ENCODE results near the gene WNK1. TPM values are rescaled to one million over a fixed set of nuclear protein-coding genes. Genes with fewer than 3 reads are reported as not detected.

The WNK1 gene
- total and polyA plus RNA-seq, 2 of the 8 experiments (the other 6 are each of a cell fraction or from before 2014, with no cell fraction given) = 88.2 to 157 TPM

- Histone ChIP-seq H2BK15ac (ENCODE audit: low read length) (no peak overlapping the region), H3K18ac (ENCODE audit: extremely low read depth, low read length) (no peak overlapping the region), H3K14ac (ENCODE audit: insufficient read length) (no peak overlapping the region), H3K4me3 (ENCODE audit: extremely low read depth in 1 of 4, insufficient read depth in 2 of 4, low read depth in 3 of 4, low read length in 4 of 4) (no peak overlapping the region), H3K9me3 (ENCODE audit: insufficient read depth in 2 of 2, low read depth in 1 of 2, low read length in 1 of 2) (no peaks in the 10 kb centered on the region), H3K9ac (replicated peaks in 1 of 4; ENCODE audit: extremely low read depth in 1 of 4, low read depth in 3 of 4, low read length in 3 of 4) (no peak overlapping the region), H2BK12ac (ENCODE audit: low read depth, low read length) (no peak overlapping the region), H4K8ac (ENCODE audit: extremely low read depth, insufficient read depth, low read length) (no peak overlapping the region), H2AK5ac (ENCODE audit: low read depth, low read length) (no peak overlapping the region), H4K91ac (replicated peaks; ENCODE audit: insufficient read length, low read length) (no peak overlapping the region), H4K5ac (ENCODE audit: insufficient read length, low read depth, low read length) (no peak overlapping the region), H3K23ac (ENCODE audit: insufficient read length) (no peak overlapping the region), H2AFZ (ENCODE audit: low read length) (no peak overlapping the region), H3K36me3 (ENCODE audit: control insufficient read depth in 2 of 4, insufficient read depth in 4 of 4, low read length in 3 of 4) (no peaks in the 10 kb centered on the region), H4K20me1 (replicated peaks in 1 of 2; ENCODE audit: control insufficient read depth in 1 of 2, insufficient read depth in 2 of 2, low read length in 2 of 2) (peaks cover 4 to 6% of the 10 kb centered on the region in 2 experiments), H3K79me2 (ENCODE audit: control insufficient read depth in 1 of 2, insufficient read depth in 2 of 2, low read length in 2 of 2) (peaks cover 3 to 94% of the 10 kb centered on the region in 2 experiments; a peak in 3 of 4 replicates), H2BK5ac (ENCODE audit: low read depth, low read length) (no peak overlapping the region), H3K4me1 (replicated peaks in 1 of 4; ENCODE audit: control insufficient read depth in 3 of 4, insufficient read depth in 4 of 4, low read length in 3 of 4) (0 out of 7 replicates have a peak, but pooled peaks cover 0 to 3% (median 0%) of the 10 kb centered on the region in 4 experiments), H2BK120ac (replicated peaks; ENCODE audit: low read depth, low read length) (no peak overlapping the region), H3K4ac (replicated peaks; ENCODE audit: insufficient read length, low read depth, low read length) (no peak overlapping the region), H3K27me3 (replicated peaks in 1 of 4; ENCODE audit: control insufficient read depth in 3 of 4, extremely low read depth in 1 of 4, insufficient read depth in 3 of 4, low read length in 3 of 4) (no peaks in the 10 kb centered on the region), H3K27ac (ENCODE audit: low read depth, low read length) (no peak overlapping the region), H3K23me2 (ENCODE audit: low read depth, low read length) (no peaks in the 10 kb centered on the region), H3K79me1 (ENCODE audit: low read depth, low read length) (peaks cover 3% of the 10 kb centered on the region), H3K4me2 (ENCODE audit: insufficient read depth in 1 of 2, low read depth in 2 of 2, low read length in 2 of 2) (no peak overlapping the region), H2BK20ac (ENCODE audit: low read length) (no peak overlapping the region), H3K56ac (replicated peaks; ENCODE audit: insufficient read length, low read depth, low read length) (no peak overlapping the region)
- 91% methylated on average over 1 of the region's 2 CpGs; no CpG with 5 or more reads in 1 of the 2 experiments for WGBS, 2 experiments (ENCODE audit: extremely low coverage in 1 of 2, insufficient coverage in 1 of 2, insufficient read length in 1 of 2, insufficient replicate concordance in 2 of 2, low coverage in 1 of 2, low lambda C conversion rate in 2 of 2, missing lambda C conversion rate in 1 of 2)
- POLR2A ChIA-PET (ENCODE audit: partially characterized antibody) = interaction anchor here (1.2 to 1.7 kb wide), 2 partner anchors 56 to 165 kb away, joined by 3 to 5 read pairs; no protein-coding TSS in a partner anchor
- FAIRE-seq (no peak), DNase-seq (ENCODE audit: low read depth in 1 of 2, low spot score in 2 of 2) (no peak)
- CTCF ChIA-PET (ENCODE audit: partially characterized antibody) = interaction anchor here (0.9 to 4.0 kb wide), 2 partner anchors 9 to 15 kb away, joined by 4 to 19 read pairs; no protein-coding TSS in a partner anchor
- TF ChIP-seq PHF8 (conservative IDR thresholded peaks at IDR 0.05; ENCODE audit: low read depth, low read length) (no peak), EZH2 (IDR thresholded peaks at IDR 0.05; ENCODE audit: low read depth, low read length, severe bottlenecking) (no peak), MAFK (IDR thresholded peaks at IDR 0.05; ENCODE audit: low read depth, low read length) (no peak), CHD2 (IDR thresholded peaks at IDR 0.05; ENCODE audit: low read length) (no peak), RFX5 (IDR thresholded peaks at IDR 0.05; ENCODE audit: borderline replicate concordance, low read depth, low read length) (no peak), E2F6 (IDR thresholded peaks at IDR 0.05) (no peak), POLR2AphosphoS5 (IDR thresholded peaks at IDR 0.05; ENCODE audit: low read depth, low read length) (no peak)
Measured at GRCh38 chr12:807041-807735, 54.8 kb downstream of the WNK1 start.

Data from H1 (cell line).